T-helper 17 cell (primary cell): Measurements from ENCODE around the gene TREH. TPM values are rescaled to one million over a fixed set of nuclear protein-coding genes. Genes with fewer than 3 reads are reported as not detected.

Experiments used
- ATAC-seq: fragments of 150-1000 bp; cut with Tn5 transposase; 2 replicates; pipeline ENCODE4 v1.10.0; 2021; ENCODE audit warnings: mild to moderate bottlenecking, moderate library complexity
- DNase-seq, 3 donors: peaks; one replicate each; pipeline versions ENCODE4 v3.0.0 to v3.0.0-alpha.2; 2020 to 2021
- H3K9me3 ChIP-seq: one replicate; pipeline ENCODE4 v1.7.0; 2013; ENCODE audit warnings: low read length, mild to moderate bottlenecking; ENCODE audit not compliant: control insufficient read depth, poor library complexity, severe bottlenecking
- H3K27ac Mint-ChIP-seq: one replicate; pipeline ENCODE4 v1.8.0; 2022; ENCODE audit warnings: mild to moderate bottlenecking, moderate library complexity, mixed read lengths
- H3K27me3 Mint-ChIP-seq: one replicate; pipeline ENCODE4 v1.8.0; 2022; ENCODE audit warnings: mixed read lengths
- H3K36me3 Mint-ChIP-seq: one replicate; pipeline ENCODE4 v1.8.0; 2022; ENCODE audit warnings: low read depth, mixed read lengths
- H3K4me1 Mint-ChIP-seq: one replicate; pipeline ENCODE4 v1.8.0; 2022; ENCODE audit warnings: mild to moderate bottlenecking, mixed read lengths
- H3K4me3 Mint-ChIP-seq: one replicate; pipeline ENCODE4 v1.8.0; 2022; ENCODE audit warnings: mild to moderate bottlenecking, moderate library complexity, mixed read lengths
- total RNA-seq, 4 donors: library from RNA in 2 of 4; stranded (reverse) in 2 of 4; gene quantifications; one replicate each; pipeline ENCODE4 v1.2.3 and lab custom pipeline; 2022 to 2026

TREH gene
- total RNA-seq, 2 donors from 2014 or later: not detected

DNA sequence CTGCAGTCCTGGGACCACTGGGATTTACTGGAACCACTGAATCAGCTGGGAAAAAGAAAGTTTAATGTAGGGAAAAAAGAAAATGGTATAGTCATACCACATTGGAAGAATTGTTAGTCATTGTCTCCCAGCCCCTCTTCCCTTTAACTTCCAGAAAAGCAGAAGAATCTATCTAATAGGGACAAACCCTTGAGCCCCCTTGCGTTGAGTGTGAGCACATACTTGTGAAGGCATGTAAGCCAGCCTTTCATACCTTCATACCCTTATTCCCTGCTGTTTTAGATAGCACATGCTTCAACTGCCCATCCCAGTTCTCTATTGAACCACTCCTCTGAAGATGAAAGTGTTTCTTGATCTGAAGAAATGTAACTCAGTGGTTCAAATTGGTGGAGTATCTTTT is 6.6 kb downstream of the TREH start:
- Mint-ChIP-seq H3K27ac (no peak overlapping the region), H3K4me3 (no peak overlapping the region), H3K27me3 (peaks cover 5% of the 10 kb centered on the region), H3K36me3 (peaks cover 2% of the 10 kb centered on the region), H3K4me1 (no peaks in the 10 kb centered on the region)
- no peaks in the 10 kb centered on the region for H3K9me3 ChIP-seq
- ATAC-seq: no peak
- DNase-seq: no peak

DNA sequence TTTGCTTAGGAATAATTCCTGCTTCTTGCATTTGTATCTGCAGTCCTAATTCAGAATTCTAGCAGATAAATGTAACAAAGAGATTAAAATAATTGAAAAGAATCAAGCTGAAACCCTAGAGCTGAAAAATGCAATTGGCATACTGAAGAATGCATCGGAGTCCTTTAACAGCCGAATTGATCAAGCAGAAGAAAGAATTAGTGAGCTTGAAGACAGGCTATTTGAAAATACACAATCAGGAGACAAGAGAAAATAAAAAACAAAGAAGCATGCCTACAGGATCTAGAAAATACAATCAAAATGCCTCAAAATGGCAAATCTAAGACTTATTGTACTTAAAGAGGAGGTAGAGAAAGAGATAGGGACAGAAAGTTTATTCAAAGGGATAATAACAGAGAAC is 8.2 kb downstream of the TREH start:
- H3K27me3 Mint-ChIP-seq: peaks cover 5% of the 10 kb centered on the region
- peaks cover 3% of the 10 kb centered on the region for H3K4me1 Mint-ChIP-seq
- no peak for ATAC-seq
- no peak overlapping the region for H3K27ac Mint-ChIP-seq
- no peak overlapping the region for H3K4me3 Mint-ChIP-seq
- DNase-seq: no peak
- no peaks in the 10 kb centered on the region for H3K36me3 Mint-ChIP-seq
- H3K9me3 ChIP-seq: no peaks in the 10 kb centered on the region

DNA sequence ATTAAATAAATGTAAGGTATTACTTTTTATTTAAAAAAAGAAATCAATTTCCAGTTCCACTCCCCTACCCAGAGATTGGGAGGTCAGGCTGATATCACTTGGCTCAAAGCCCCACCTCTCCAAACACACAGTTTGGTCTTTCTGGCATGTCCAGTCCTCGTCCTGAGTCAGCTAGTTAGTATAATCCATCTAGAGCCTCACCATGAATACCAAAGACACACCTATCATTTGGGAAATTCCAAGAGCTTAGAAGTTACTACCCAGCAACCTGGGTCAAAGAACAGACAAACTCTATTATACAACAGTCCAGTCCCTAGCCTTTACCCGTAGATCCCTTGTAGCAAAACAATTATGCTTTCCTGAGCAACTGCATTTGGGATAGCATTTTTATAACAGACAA is 9.4 kb downstream of the TREH start:
- Mint-ChIP-seq H3K4me1 (peaks cover 6% of the 10 kb centered on the region), H3K27me3 (peaks cover 5% of the 10 kb centered on the region), H3K36me3 (no peaks in the 10 kb centered on the region), H3K27ac (no peak overlapping the region), H3K4me3 (no peak overlapping the region)
- no peak for DNase-seq
- no peaks in the 10 kb centered on the region for H3K9me3 ChIP-seq
- no peak for ATAC-seq

DNA sequence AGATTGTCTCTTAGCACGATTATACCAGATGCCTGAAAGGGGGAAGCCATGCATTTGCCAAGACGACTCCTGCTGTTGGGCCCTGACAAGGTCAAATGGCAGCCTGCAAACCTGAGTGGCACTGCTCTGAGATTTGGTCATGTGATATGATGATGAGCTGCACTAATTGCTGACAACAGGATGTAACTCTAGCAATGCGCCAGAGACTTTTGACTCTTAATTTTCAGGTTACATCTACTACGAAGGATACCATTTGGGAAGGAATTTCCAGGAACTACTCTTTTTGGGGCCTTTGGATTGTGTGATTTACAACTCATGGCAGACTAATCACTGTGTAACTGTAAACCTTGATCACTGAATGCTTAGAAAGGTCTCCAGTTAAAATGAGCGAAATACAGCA is 13.1 kb downstream of the TREH start:
- no peak overlapping the region for H3K4me3 Mint-ChIP-seq
- H3K27ac Mint-ChIP-seq: no peak overlapping the region
- peaks cover 6% of the 10 kb centered on the region for H3K4me1 Mint-ChIP-seq
- peaks cover 11% of the 10 kb centered on the region for H3K27me3 Mint-ChIP-seq
- ATAC-seq (no peak), DNase-seq (no peak)
- H3K36me3 Mint-ChIP-seq: peaks cover 2% of the 10 kb centered on the region
- no peaks in the 10 kb centered on the region for H3K9me3 ChIP-seq

DNA sequence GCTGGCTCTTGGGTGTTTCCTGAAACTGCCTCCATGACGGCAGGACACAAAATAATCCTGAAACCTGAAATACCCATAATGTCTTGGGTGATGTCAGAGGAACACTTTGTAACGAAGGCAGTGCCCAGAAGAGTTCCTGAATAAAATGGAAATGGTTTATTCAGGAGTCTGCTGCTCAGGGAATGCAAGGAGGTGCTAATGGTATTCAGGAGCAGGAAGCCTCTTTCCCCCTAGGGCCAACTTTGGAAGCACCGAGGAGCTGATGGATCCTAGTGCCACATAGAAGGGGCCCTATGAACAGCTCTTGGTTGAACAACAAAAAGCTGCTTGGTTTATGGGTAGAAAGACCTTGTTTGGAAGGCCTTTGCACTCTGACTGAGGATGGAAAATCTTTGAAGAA is 15.5 kb downstream of the TREH start:
- Mint-ChIP-seq H3K27ac (no peak overlapping the region), H3K27me3 (peaks cover 18% of the 10 kb centered on the region), H3K4me1 (peaks cover 12% of the 10 kb centered on the region), H3K4me3 (no peak overlapping the region), H3K36me3 (peaks cover 2% of the 10 kb centered on the region)
- ATAC-seq: no peak
- no peak for DNase-seq
- no peaks in the 10 kb centered on the region for H3K9me3 ChIP-seq

DNA sequence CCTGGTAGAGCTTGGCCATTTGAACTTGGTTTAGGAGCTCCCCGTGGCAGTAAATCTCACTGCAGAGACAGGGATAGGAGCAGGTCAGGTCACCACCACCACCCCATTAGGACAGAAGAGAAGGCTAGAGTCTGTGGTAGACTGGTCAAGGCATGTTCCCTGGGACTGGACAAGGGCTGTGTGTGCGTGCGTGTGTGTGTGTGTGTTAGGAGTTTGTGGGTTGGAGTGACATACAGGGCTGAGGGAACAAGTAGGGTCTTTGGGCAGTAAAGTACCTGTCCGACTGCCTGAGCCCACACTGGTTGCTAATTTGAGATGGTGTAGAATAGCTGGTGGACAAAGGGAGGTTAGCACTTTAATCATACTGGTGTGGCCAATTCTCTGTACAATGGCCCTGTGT is 16.1 kb downstream of the TREH start:
- H3K4me3 Mint-ChIP-seq: no peak overlapping the region
- no peak for ATAC-seq

DNA sequence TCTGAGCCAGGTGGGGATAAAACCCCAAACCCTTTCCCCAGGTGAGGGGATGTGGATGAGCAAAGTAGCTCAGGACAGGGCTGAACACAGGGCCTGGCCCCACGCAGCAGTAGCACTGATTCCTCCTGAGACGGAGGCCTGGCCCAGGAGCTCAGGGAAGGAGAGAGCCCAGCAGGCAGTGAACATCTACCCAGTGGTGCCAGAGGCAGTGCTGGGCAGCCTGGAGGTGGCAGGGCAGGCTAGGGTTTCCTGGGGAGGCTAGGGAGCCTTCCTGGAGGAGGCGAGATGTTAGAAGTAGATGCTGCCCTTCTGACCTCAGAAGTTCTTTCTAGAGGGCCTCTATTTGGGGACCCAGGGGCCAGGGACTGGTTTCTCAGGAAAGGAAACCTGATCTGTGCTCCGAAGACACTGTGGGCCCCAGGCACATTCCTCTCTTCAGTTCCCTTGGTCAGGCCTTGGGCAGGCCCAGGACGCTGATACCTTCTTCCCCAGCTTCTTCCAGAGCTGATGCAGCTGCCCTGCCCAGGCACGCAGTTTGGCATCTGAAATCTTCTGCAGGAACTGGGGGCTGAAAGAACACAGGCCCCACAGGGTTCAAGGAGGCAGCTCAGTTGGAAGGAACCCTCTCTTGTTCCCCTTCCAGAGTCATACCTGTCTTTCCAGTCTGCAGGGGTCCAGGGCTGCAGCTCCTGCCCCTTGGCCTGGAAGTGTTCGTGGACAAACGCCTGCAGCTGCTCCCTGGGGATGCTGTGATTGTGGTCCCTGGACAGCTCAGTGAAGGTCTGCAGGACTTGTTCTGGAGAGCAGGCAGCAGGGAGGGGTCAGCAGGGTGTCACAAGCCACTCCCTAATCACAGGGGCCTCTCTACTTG is 16.8 kb downstream of the TREH start:
- no peak overlapping the region for H3K27ac Mint-ChIP-seq
- no peak for ATAC-seq
- no peaks in the 10 kb centered on the region for H3K9me3 ChIP-seq

More for the DNA sequence above, 16.1 kb downstream of the TREH start:
- H3K9me3 ChIP-seq: no peaks in the 10 kb centered on the region
- H3K27ac Mint-ChIP-seq: no peak overlapping the region
- DNase-seq: no peak
- peaks cover 2% of the 10 kb centered on the region for H3K36me3 Mint-ChIP-seq
- H3K27me3 Mint-ChIP-seq: peaks cover 14% of the 10 kb centered on the region
- H3K4me1 Mint-ChIP-seq: peaks cover 12% of the 10 kb centered on the region

DNA sequence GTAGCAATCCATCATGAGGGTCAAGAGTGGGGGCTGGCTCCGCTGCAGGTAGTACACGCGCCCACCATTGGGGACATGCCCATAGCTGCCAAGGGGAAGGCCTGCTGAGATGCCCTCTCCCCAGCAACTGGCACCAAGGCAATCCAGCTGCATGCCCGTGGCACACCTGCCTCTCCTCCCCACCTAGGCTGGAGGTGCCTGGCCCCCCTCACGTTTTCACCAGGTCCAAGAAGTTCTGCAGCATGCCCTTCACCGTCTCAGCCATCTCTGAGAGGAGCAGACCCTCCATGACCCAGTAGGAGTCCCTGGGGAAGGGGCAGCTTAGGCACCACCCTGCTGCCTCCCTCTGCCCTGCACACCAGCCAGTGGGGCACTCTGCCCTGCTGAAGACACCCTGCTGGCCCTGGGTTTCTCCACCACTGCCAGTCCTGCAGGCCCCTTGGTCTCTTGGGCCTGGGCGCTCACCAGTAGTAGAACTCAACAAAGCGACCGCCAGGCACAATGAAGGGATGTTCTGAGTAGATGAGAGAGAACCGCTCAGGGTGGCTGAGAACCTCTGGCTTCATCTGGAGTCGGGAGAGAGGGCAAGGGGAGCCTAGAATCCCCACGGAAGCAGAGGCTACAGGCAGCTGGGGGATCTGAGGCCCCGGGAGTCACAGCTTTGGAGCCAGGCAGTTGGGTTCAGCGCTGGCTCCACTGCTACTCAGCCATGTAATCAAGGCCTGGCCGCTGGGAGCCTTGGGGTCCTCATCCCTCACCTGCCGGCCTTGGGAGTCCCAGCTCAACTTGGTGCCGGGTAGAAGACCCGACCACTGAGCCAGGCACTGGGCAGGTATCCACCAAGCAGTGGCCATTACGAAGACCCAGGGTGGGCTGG is 17.8 kb downstream of the TREH start:
- H3K9me3 ChIP-seq: no peaks in the 10 kb centered on the region
- ATAC-seq (no peak), DNase-seq (no peak)
- H3K36me3 Mint-ChIP-seq: peaks cover 2% of the 10 kb centered on the region
- peaks cover 14% of the 10 kb centered on the region for H3K27me3 Mint-ChIP-seq
- H3K27ac Mint-ChIP-seq: no peak overlapping the region
- H3K4me1 Mint-ChIP-seq: peaks cover 12% of the 10 kb centered on the region
- no peak overlapping the region for H3K4me3 Mint-ChIP-seq

More for the DNA sequence above, 16.8 kb downstream of the TREH start:
- peaks cover 14% of the 10 kb centered on the region for H3K27me3 Mint-ChIP-seq
- no peak for DNase-seq
- peaks cover 2% of the 10 kb centered on the region for H3K36me3 Mint-ChIP-seq
- H3K4me1 Mint-ChIP-seq: peaks cover 12% of the 10 kb centered on the region
- no peak overlapping the region for H3K4me3 Mint-ChIP-seq

DNA sequence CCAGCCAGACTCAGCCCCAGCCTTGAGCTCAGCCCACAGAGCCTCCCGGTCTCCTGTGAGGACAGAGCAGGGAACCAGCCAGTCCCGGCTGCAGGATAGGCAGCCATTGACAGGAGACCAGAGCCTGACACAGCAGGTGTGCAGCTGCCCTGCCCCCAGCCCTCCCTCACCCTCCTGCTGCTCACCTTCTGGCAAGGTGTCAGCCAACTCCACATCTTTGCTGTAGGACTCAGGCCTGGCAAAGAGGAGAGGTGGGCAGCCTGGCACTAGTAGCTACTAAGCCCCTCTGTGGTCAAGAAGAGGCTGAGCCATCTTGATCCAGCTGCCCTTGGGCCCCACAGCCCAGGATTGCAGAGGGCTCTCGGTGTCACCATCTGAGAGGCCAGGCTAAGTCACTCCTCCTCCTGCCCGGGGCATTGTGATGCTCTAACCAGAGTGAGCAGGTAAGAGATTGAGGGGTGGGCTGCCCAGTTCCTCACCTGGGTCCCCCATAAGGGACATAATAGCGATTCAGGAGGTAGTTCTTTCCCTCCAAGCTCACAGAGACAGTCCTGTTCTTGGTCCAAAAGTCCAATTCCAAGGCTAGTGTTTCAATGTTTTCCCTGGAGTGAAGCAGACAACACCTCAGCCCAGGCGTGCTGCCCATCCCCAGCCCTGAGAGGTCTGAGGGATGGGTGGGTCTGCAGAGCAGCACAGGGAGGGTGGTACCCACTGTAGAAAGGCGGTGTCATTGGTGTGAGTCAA is 18.6 kb downstream of the TREH start:
- Mint-ChIP-seq H3K27ac (no peak overlapping the region), H3K4me1 (peaks cover 6% of the 10 kb centered on the region), H3K27me3 (peaks cover 14% of the 10 kb centered on the region), H3K4me3 (no peak overlapping the region), H3K36me3 (peaks cover 2% of the 10 kb centered on the region)
- no peak for DNase-seq
- ATAC-seq: no peak
- no peaks in the 10 kb centered on the region for H3K9me3 ChIP-seq

DNA sequence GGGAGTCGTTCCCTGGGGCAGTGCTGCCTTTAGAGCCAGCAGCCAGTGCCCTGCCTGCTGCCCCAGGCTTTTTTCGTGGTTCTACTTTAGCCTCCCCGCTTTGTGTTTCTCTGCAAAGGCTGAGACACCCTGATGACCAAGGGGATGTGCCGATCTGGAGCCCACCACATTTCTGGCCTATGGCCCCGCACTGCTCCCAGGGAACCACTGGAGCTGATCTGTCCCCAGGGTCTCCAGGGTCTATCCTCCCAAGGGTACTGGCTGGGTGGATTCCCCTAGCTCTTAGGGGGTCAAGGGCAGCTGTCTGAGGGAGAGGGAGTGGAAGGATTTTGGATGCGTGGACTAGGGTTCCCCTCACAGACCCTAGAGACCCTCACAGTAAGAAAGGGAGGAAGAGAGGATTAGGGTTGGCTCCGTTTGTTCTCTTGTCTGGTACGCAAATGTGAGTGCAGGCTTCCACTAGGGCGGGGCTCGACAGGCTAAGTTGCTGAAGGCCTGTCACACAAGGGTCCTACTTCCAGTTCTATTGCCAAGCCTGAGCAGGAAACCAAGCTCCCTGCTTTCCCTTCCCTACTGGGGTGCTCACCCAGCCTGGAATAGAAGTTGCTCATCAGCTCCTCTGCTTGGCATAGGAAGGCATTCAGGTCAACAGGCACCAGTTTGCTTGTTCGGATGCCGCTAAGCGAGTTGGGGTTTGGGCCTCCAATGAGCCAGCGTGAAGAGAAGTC is 19.3 kb downstream of the TREH start:
- H3K27ac Mint-ChIP-seq: no peak overlapping the region
- H3K9me3 ChIP-seq: no peaks in the 10 kb centered on the region
- DNase-seq: no peak
- no peak overlapping the region for H3K4me3 Mint-ChIP-seq
- H3K27me3 Mint-ChIP-seq: peaks cover 14% of the 10 kb centered on the region
- no peak for ATAC-seq
- H3K36me3 Mint-ChIP-seq: peaks cover 2% of the 10 kb centered on the region
- H3K4me1 Mint-ChIP-seq: peaks cover 6% of the 10 kb centered on the region

DNA sequence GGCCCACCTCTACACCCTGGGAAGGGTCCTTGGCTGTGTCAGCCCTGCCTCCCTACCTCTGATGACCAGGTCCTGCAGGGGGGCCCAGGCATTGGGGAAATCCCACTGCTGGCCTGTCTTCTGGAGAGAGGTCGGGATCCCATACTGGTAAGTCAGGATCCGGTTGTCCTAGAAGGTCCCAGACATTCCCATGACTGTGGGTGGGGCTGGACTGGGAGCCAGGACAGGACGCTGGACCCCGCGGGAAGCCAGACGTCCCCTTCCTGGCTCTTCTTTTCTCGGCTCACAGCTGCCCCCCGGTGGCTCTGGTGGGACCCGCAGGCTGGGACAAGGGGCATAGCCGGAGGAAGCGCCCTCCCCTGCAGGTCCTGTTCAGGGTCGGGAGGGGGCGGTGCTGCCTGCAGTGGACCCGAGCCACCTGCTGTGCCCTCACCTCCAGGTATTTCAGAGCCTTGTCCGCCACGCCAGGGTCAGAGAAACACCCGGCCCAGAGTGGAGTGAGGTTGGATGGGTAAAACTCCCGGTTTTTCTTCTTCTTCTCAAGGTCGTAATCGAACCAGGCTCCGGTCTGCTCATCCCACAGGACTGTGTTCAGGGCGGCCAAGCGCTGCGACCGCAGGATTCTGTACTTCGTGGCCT is 20.0 kb downstream of the TREH start:
- ATAC-seq: peak; percentile 100
- Mint-ChIP-seq H3K36me3 (peaks cover 2% of the 10 kb centered on the region), H3K27ac (no peak overlapping the region), H3K4me3 (no peak overlapping the region), H3K27me3 (peaks cover 10% of the 10 kb centered on the region), H3K4me1 (peaks cover 6% of the 10 kb centered on the region)
- peak; percentile 65 to 90 (median 70) for DNase-seq
- H3K9me3 ChIP-seq: no peaks in the 10 kb centered on the region
